Measurements from ENCODE around the gene CALN1.

GRCh38 chr7:72278550-72278949, 133.6 kb downstream of the CALN1 start:
- TF ChIP-seq SOX6 (IDR thresholded peaks at IDR 0.05) (no peak), FOSL1 (tag; conservative IDR thresholded peaks at IDR 0.05) (no peak), CTCF (IDR thresholded peaks at IDR 0.05 in 2 of 3, conservative IDR thresholded peaks at IDR 0.05 in 1 of 3; ENCODE audit: insufficient read depth in 2 of 3, low read depth in 1 of 3, low read length in 3 of 3) (peak; percentile 12 to 36 (median 20); a peak in 2 of 6 replicates), PHF21A (IDR thresholded peaks at IDR 0.05; ENCODE audit: borderline replicate concordance, low read depth) (no peak), TARDBP (IDR thresholded peaks at IDR 0.05) (no peak), RAD21 (CRISPR knock-in tag; conservative IDR thresholded peaks at IDR 0.05 in 1 of 2, IDR thresholded peaks at IDR 0.05 in 1 of 2) (no peak), AFF4 (CRISPR knock-in tag; IDR thresholded peaks at IDR 0.05) (no peak), SIN3A (IDR thresholded peaks at IDR 0.05; ENCODE audit: borderline replicate concordance in 2 of 2, control insufficient read depth in 1 of 2, low read depth in 2 of 2, low read length in 2 of 2) (no peak), TCF7L2 (IDR thresholded peaks at IDR 0.05; ENCODE audit: low read depth, low read length) (no peak), MAX (CRISPR knock-in tag; IDR thresholded peaks at IDR 0.05) (no peak), USF2 (CRISPR knock-in tag; IDR thresholded peaks at IDR 0.05) (0 out of 2 replicates have a peak, but pooled peaks have one; percentile 38), ZZZ3 (IDR thresholded peaks at IDR 0.05) (no peak)
